GM12891 (cell line): ENCODE measurements around the gene TMCC1.

ENCODE experiments used
- DNase-seq: peaks from one replicate; pipeline ENCODE4 v3.0.0; 2011; ENCODE audit warnings: low spot score; ENCODE audit not compliant: insufficient read length
- FAIRE-seq: peaks from 2 replicates; lab custom pipeline; 2011; peaks lifted over from hg19 to GRCh38; lab: Jason Lieb, UNC
- PAX5 ChIP-seq: IDR thresholded peaks from 2 replicates; pipeline ENCODE4 v1.6.1; 2011; ENCODE audit warnings: low read length, moderate library complexity, mild to moderate bottlenecking; ENCODE audit not compliant: insufficient read depth, severe bottlenecking
- POLR2A ChIP-seq: IDR thresholded peaks from 2 replicates; pipeline ENCODE4 v1.6.1; 2011; ENCODE audit warnings: low read depth, low read length, control low read depth
- POLR2AphosphoS5 ChIP-seq: IDR thresholded peaks from 2 replicates; pipeline ENCODE4 v1.6.1; 2011; ENCODE audit warnings: low read depth, low read length, control low read depth
- POU2F2 ChIP-seq: IDR thresholded peaks from 2 replicates; pipeline ENCODE4 v1.6.1; 2011; ENCODE audit warnings: low read depth, mild to moderate bottlenecking, control low read depth, low read length, moderate library complexity
- SPI1 ChIP-seq: IDR thresholded peaks from 2 replicates; pipeline ENCODE4 v1.6.1; 2011; ENCODE audit warnings: low read depth, low read length, control low read depth
- TAF1 ChIP-seq: IDR thresholded peaks from 2 replicates; pipeline ENCODE4 v1.6.1; 2011; ENCODE audit warnings: low read depth, low read length, control low read depth

TMCC1 gene

DNA sequence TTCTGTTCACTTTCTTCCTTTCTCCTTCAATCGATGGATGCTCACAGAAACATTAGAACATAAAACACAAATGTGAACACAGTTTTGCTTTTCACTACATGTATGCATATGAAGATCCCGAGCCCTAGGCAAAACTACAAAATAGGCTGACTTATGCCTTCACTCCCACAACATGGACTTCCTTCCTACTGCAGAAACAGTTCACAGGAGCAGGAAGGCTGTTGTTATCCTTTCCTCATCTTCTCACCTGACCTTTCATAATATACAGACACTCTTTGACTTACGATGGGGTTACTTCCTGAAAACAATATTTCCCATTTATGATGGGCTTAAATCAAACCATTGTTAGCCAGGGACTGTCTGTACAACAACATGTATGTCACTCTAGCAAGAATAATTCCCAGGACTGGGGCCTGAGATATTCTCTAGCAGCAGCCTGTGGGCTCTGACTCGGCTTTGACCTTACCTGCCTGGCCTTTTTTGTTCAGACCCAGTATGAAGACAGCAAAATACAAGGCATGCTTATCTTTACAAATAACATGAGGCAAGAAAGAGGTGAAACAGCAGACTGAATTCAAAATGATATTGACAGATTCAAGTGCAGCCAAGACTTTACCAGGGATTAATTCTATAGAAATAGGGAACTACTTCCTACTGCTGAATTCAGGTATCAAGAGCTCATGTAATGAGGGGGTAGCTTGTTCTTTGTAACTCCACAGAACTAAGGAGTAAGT lies 235.2 kb downstream of the TMCC1 start:
- TF ChIP-seq PAX5 = no peak
- TF ChIP-seq SPI1 = no peak
- no peak for TF ChIP-seq POLR2AphosphoS5
- no peak for TF ChIP-seq POLR2A
- TF ChIP-seq TAF1 = no peak
- no peak for TF ChIP-seq POU2F2
- DNase-seq (no peak), FAIRE-seq (peak; percentile 38)

GRCh38 chr3:129657261-129658046 lies 236.1 kb downstream of the TMCC1 start:
- TF ChIP-seq POLR2AphosphoS5 = no peak
- no peak for TF ChIP-seq POU2F2
- no peak for TF ChIP-seq POLR2A
- no peak for TF ChIP-seq PAX5
- no peak for TF ChIP-seq TAF1
- TF ChIP-seq SPI1 = no peak
- DNase-seq (no peak), FAIRE-seq (no peak)

GRCh38 chr3:129656659-129657247 lies 236.8 kb downstream of the TMCC1 start:
- FAIRE-seq = no peak
- TF ChIP-seq PAX5 = no peak
- no peak for TF ChIP-seq TAF1
- no peak for TF ChIP-seq SPI1
- TF ChIP-seq POLR2AphosphoS5 = no peak
- no peak for TF ChIP-seq POLR2A
- no peak for TF ChIP-seq POU2F2
- DNase-seq = no peak

- no peak for FAIRE-seq
- no peak for TF ChIP-seq TAF1
- TF ChIP-seq SPI1 = no peak
- TF ChIP-seq POU2F2 = no peak
- TF ChIP-seq POLR2AphosphoS5 = no peak
- no peak for TF ChIP-seq PAX5
- no peak for TF ChIP-seq POLR2A
These were observed 238.2 kb downstream of the TMCC1 start for GRCh38 chr3:129655291-129655700.

GRCh38 chr3:129654131-129654530 lies 239.4 kb downstream of the TMCC1 start:
- FAIRE-seq (no peak), DNase-seq (no peak)
- TF ChIP-seq POLR2A = no peak
- TF ChIP-seq POLR2AphosphoS5 = no peak
- TF ChIP-seq SPI1 = no peak
- no peak for TF ChIP-seq POU2F2
- no peak for TF ChIP-seq PAX5
- TF ChIP-seq TAF1 = no peak

More at GRCh38 chr3:129655291-129655700, 238.2 kb downstream of the TMCC1 start:
- no peak for DNase-seq

DNA sequence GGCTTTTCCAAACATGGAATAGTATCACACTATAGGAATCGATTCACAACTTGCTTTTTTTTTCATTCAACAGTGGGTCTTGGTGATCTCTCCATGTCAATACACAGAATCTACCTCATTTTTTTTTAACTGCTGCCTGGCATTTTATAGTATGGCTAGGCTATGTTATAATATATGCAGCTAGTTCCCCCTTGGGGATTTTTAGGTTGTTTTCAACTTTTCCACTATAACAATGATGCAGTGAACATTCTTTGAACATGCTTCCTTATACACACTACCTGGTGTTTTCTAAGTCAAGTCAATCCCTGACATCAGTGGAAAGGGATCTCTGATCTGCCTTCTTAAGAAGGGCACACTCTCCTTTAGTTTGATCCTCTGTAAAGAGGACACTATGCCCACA lies 240.5 kb downstream of the TMCC1 start:
- FAIRE-seq (no peak), DNase-seq (no peak)
- TF ChIP-seq POU2F2 (no peak), POLR2A (no peak), PAX5 (no peak), POLR2AphosphoS5 (no peak), SPI1 (no peak), TAF1 (no peak)

- no peak for FAIRE-seq
- DNase-seq = no peak
- no peak for TF ChIP-seq POLR2AphosphoS5
- TF ChIP-seq TAF1 = no peak
- TF ChIP-seq POLR2A = no peak
- no peak for TF ChIP-seq SPI1
- no peak for TF ChIP-seq PAX5
- TF ChIP-seq POU2F2 = no peak
These were observed 241.9 kb downstream of the TMCC1 start for GRCh38 chr3:129651435-129652202.

DNA sequence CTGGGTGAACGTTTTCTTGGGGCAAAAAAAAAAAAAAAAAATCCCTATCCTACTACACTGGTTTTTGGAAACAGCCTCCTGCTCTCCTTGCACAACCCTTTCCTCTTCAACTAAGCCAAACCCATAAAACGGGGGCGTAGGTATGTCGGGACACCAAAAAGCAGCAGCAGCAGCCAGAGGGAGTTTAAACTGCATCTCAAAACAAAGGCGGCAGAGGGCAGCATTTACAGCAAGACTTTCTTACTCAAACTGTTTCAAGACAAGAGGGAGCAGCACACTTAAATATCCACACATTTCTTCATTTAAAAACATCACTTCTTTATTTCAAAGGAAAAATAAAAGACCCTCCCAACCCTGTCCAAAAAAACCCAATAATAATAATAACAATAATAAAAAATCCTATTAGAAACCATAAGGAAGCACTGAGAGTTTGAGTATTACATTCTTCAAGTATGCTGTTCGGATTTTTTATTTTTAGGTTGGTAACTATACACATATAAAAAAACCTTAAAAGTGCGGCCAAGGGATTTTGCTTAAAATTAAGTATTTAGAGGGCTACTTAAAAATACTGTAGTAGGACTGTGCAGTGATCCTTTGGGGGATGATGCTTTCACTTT lies 243.1 kb downstream of the TMCC1 start:
- peak; percentile 85 for FAIRE-seq
- no peak for TF ChIP-seq POLR2AphosphoS5
- no peak for TF ChIP-seq SPI1
- no peak for TF ChIP-seq POLR2A
- no peak for TF ChIP-seq PAX5
- no peak for TF ChIP-seq TAF1
- TF ChIP-seq POU2F2 = no peak
- DNase-seq = peak; percentile 32
